ENCODE results near the gene RCAN2. TPM values are rescaled to one million over a fixed set of nuclear protein-coding genes. Genes with fewer than 3 reads are reported as not detected.

Gene RCAN2
- total and polyA plus RNA-seq, 9 of the 15 experiments (the other 6 are each of a cell fraction or from before 2014, with no cell fraction given), result 0.04 TPM; not detected in 8

GRCh38 chr6:46517202-46517601 lies 26.0 kb upstream of the RCAN2 start:
- H3K27ac ChIP-seq (ENCODE audit: extremely low read depth, low read depth, low read length), result no peak overlapping the region
- no TSS peak for BruUV-seq (replicated peaks)
- no peaks in the 10 kb centered on the region for H3K79me2 ChIP-seq (ENCODE audit: control insufficient read depth, insufficient read depth, low read length)
- no peak overlapping the region for H3K4me2 ChIP-seq (ENCODE audit: insufficient read depth, low read length)
- H3K27me3 ChIP-seq (ENCODE audit: control insufficient read depth in 2 of 2, insufficient read depth in 2 of 2, low read length in 2 of 2), result no peaks in the 10 kb centered on the region
- intact Hi-C loops (cut with micrococcal nuclease) (no loop called here), in situ Hi-C loops (cut with MboI) (no loop called here)
- FAIRE-seq (no peak), DNase-seq (ENCODE audit: extremely low read depth in 1 of 4, low spot score in 3 of 4) (no peak), ATAC-seq (no peak)
- ChIA-PET CTCF (ENCODE audit: low intra/inter-chr PET ratio) (no interaction called here), POLR2A (no interaction called here)
- H3K4me1 ChIP-seq (replicated peaks in 1 of 2; ENCODE audit: control insufficient read depth in 2 of 2, insufficient read depth in 2 of 2, low read length in 2 of 2), result no peaks in the 10 kb centered on the region
- H2AFZ ChIP-seq (ENCODE audit: low read depth, low read length), result no peak overlapping the region
- H4K20me1 ChIP-seq (replicated peaks; ENCODE audit: control insufficient read depth, insufficient read depth, low read length), result no peaks in the 10 kb centered on the region
- H3K9me3 ChIP-seq (replicated peaks; ENCODE audit: control insufficient read depth, insufficient read depth, low read depth, low read length), result no peaks in the 10 kb centered on the region
- H3K36me3 ChIP-seq (ENCODE audit: control insufficient read depth, insufficient read depth, low read length), result no peaks in the 10 kb centered on the region
- no peaks in the 10 kb centered on the region for H3K9me1 ChIP-seq (ENCODE audit: control insufficient read depth, insufficient read depth, low read length)
- TF ChIP-seq EGR1 (conservative IDR thresholded peaks at IDR 0.05), result no peak
- TF ChIP-seq SIN3B (IDR thresholded peaks at IDR 0.05; ENCODE audit: low read depth), result no peak
- TF ChIP-seq ZNF583 (CRISPR knock-in tag; IDR thresholded peaks at IDR 0.05), result no peak
- no peak for TF ChIP-seq BRCA1 (IDR thresholded peaks at IDR 0.05)
- TF ChIP-seq BRCA1 (CRISPR knock-in tag; IDR thresholded peaks at IDR 0.05), result no peak
- TF ChIP-seq, protein P1, sequence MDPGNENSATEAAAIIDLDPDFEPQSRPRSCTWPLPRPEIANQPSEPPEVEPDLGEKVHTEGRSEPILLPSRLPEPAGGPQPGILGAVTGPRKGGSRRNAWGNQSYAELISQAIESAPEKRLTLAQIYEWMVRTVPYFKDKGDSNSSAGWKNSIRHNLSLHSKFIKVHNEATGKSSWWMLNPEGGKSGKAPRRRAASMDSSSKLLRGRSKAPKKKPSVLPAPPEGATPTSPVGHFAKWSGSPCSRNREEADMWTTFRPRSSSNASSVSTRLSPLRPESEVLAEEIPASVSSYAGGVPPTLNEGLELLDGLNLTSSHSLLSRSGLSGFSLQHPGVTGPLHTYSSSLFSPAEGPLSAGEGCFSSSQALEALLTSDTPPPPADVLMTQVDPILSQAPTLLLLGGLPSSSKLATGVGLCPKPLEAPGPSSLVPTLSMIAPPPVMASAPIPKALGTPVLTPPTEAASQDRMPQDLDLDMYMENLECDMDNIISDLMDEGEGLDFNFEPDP (CRISPR knock-in tag; IDR thresholded peaks at IDR 0.05), result no peak
- TF ChIP-seq CHD4 (IDR thresholded peaks at IDR 0.05; ENCODE audit: insufficient read depth, insufficient replicate concordance, low read depth, low read length, poor library complexity, severe bottlenecking), result no peak
- TF ChIP-seq HNRNPUL1 (IDR thresholded peaks at IDR 0.05; ENCODE audit: low read length), result no peak
- no peak for TF ChIP-seq FOSL1 (tag; conservative IDR thresholded peaks at IDR 0.05)
- TF ChIP-seq, protein P2, sequence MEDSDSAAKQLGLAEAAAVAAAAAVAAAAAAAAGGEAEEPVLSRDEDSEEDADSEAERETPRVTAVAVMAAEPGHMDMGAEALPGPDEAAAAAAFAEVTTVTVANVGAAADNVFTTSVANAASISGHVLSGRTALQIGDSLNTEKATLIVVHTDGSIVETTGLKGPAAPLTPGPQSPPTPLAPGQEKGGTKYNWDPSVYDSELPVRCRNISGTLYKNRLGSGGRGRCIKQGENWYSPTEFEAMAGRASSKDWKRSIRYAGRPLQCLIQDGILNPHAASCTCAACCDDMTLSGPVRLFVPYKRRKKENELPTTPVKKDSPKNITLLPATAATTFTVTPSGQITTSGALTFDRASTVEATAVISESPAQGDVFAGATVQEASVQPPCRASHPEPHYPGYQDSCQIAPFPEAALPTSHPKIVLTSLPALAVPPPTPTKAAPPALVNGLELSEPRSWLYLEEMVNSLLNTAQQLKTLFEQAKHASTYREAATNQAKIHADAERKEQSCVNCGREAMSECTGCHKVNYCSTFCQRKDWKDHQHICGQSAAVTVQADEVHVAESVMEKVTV (CRISPR knock-in tag; IDR thresholded peaks at IDR 0.05), result no peak
- TF ChIP-seq MLLT1 (IDR thresholded peaks at IDR 0.05), result no peak
- TF ChIP-seq ATF2 (CRISPR knock-in tag; IDR thresholded peaks at IDR 0.05), result no peak
- no peak for TF ChIP-seq SP1 (CRISPR knock-in tag; IDR thresholded peaks at IDR 0.05)
- no peak for TF ChIP-seq MTA2 (IDR thresholded peaks at IDR 0.05; ENCODE audit: low read depth)
- TF ChIP-seq ZNF592 (IDR thresholded peaks at IDR 0.05), result no peak
- H3K9ac ChIP-seq (ENCODE audit: insufficient read depth in 1 of 2, low read depth in 2 of 2, low read length in 2 of 2), result no peak overlapping the region
- no peak overlapping the region for H3K4me3 ChIP-seq

All from K562 (cell line).